Subcutaneous abdominal adipose tissue (tissue), 5 donors: Measurements from ENCODE around the gene TSPAN18.

Experiments
- H3K27ac ChIP-seq: one replicate; pipeline ENCODE4 v1.7.0; 2013; ENCODE audit warnings: low read depth, mild to moderate bottlenecking, inconsistent platforms, low read length, moderate library complexity
- H3K27me3 ChIP-seq, 5 donors: one replicate each; pipeline ENCODE4 v1.7.0; 2013; ENCODE audit warnings: low read length in 5 of 5, inconsistent platforms in 1 of 5; ENCODE audit not compliant: control insufficient read depth in 5 of 5, insufficient read depth in 4 of 5
- H3K36me3 ChIP-seq, 5 donors: one replicate each; pipeline ENCODE4 v1.7.0; 2013; ENCODE audit warnings: low read length in 5 of 5; ENCODE audit not compliant: control insufficient read depth in 5 of 5, insufficient read depth in 5 of 5
- H3K4me1 ChIP-seq, 5 donors: one replicate each; pipeline ENCODE4 v1.7.0; 2013; ENCODE audit warnings: low read length in 5 of 5, mild to moderate bottlenecking in 3 of 5, moderate library complexity in 1 of 5; ENCODE audit not compliant: control insufficient read depth in 5 of 5, insufficient read depth in 5 of 5
- H3K4me3 ChIP-seq, 5 donors: one replicate each; pipeline ENCODE4 v1.7.0; 2013; ENCODE audit warnings: low read length in 5 of 5, low read depth in 1 of 5
- H3K9ac ChIP-seq, 5 donors: one replicate each; pipeline ENCODE4 v1.7.0; 2013; ENCODE audit warnings: low read length in 5 of 5, mild to moderate bottlenecking in 4 of 5, moderate library complexity in 3 of 5
- H3K9me3 ChIP-seq, 5 donors: one replicate each; pipeline ENCODE4 v1.7.0; 2013; ENCODE audit warnings: low read length in 5 of 5; ENCODE audit not compliant: control insufficient read depth in 5 of 5
- donor health status: healthy.
- donor health status: healthy.
- donor health status: healthy.
- donor health status: healthy.
- donor health status: healthy.

The TSPAN18 gene

DNA sequence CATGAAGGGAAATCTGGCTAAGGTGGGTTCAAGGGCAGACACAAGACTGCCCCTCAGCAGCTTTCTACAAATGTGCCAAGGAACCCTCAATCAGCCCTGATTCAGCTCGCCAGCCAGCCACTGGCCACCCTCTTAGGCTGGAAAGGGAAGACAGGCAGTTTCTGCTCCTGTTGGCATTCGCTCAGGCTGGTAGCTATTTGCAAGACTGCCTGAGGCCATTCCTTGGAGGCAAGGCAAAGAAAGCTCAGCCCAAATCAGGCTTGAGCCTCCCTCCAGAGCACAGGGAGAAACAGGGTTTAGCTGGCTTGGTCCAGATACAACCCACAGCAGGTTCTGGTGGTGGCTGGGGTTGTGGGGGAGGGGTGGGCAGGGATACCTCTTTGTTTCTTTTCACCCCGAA, 204.7 kb downstream of the TSPAN18 start:
- H3K4me3 ChIP-seq: no peak overlapping the region
- H3K27ac ChIP-seq: no peak overlapping the region
- peaks cover 0 to 3% (median 0%) of the 10 kb centered on the region in 5 donors for H3K27me3 ChIP-seq
- H3K36me3 ChIP-seq: peaks cover 0 to 42% (median 23%) of the 10 kb centered on the region in 5 donors
- peaks cover 0 to 10% (median 0%) of the 10 kb centered on the region in 5 donors for H3K4me1 ChIP-seq
- no peak overlapping the region for H3K9ac ChIP-seq
- H3K9me3 ChIP-seq: no peaks in the 10 kb centered on the region

- Histone ChIP-seq H3K9me3 (no peaks in the 10 kb centered on the region), H3K4me3 (no peak overlapping the region), H3K27ac (no peak overlapping the region), H3K27me3 (peaks cover 0 to 3% (median 0%) of the 10 kb centered on the region in 5 donors), H3K9ac (no peak overlapping the region), H3K4me1 (peaks cover 0 to 12% (median 6%) of the 10 kb centered on the region in 5 donors), H3K36me3 (peaks cover 0 to 56% (median 30%) of the 10 kb centered on the region in 5 donors)
Observed at GRCh38 chr11:44934110-44934509, 207.3 kb downstream of the TSPAN18 start.

- Histone ChIP-seq H3K9ac (no peak overlapping the region), H3K4me1 (peaks cover 0 to 19% (median 11%) of the 10 kb centered on the region in 5 donors), H3K27ac (no peak overlapping the region), H3K36me3 (peaks cover 0 to 51% (median 27%) of the 10 kb centered on the region in 5 donors), H3K4me3 (no peak overlapping the region), H3K27me3 (peaks cover 0 to 3% (median 0%) of the 10 kb centered on the region in 5 donors), H3K9me3 (no peaks in the 10 kb centered on the region)
Observed at GRCh38 chr11:44934735-44935250, 208.0 kb downstream of the TSPAN18 start.

- no peak overlapping the region for H3K9ac ChIP-seq
Observed at GRCh38 chr11:44936525-44936924, 209.8 kb downstream of the TSPAN18 start.

GRCh38 chr11:44936951-44937543, 210.3 kb downstream of the TSPAN18 start:
- H3K9me3 ChIP-seq: no peaks in the 10 kb centered on the region
- H3K27ac ChIP-seq: no peak overlapping the region
- peaks cover 15 to 41% (median 32%) of the 10 kb centered on the region in 5 donors for H3K4me1 ChIP-seq
- peaks cover 0 to 46% (median 24%) of the 10 kb centered on the region in 5 donors for H3K36me3 ChIP-seq
- H3K27me3 ChIP-seq: peaks cover 0 to 3% (median 0%) of the 10 kb centered on the region in 5 donors
- no peak overlapping the region for H3K9ac ChIP-seq
- H3K4me3 ChIP-seq: no peak overlapping the region

More at GRCh38 chr11:44936525-44936924, 209.8 kb downstream of the TSPAN18 start:
- Histone ChIP-seq H3K27ac (no peak overlapping the region), H3K4me3 (no peak overlapping the region), H3K27me3 (peaks cover 0 to 3% (median 0%) of the 10 kb centered on the region in 5 donors), H3K36me3 (peaks cover 0 to 46% (median 24%) of the 10 kb centered on the region in 5 donors), H3K4me1 (peaks cover 14 to 36% (median 27%) of the 10 kb centered on the region in 5 donors), H3K9me3 (no peaks in the 10 kb centered on the region)

DNA sequence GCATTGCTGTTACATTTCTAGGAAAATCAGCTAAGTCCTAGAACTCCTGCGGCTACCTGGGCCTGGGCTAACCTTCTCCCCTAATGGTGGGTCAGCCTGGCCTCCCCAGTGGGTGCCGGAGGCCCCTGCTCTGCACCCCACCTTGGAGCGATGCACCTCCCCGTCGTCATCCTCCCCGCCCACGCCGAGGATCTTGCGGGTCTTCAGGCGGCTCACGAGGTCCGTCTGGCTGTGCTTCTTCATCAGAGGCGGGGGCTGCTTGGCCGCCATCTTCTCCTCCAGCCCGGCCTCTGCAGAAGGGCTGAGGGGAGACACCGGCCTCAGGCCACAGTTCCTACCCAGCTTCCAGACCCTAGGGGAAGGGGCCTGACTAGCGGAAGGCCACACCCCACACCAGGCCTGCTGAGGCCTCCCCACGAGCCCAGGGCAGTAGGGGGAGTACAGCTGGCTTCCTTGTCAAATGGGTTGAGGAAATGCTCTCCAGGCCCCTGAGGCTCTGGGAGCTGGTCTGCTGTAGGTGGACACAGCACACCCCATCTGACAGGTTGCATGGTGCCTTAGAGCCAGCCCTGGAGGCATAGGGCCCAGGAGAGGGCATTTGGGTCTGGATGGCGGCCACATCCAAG, 211.4 kb downstream of the TSPAN18 start:
- H3K9me3 ChIP-seq: no peaks in the 10 kb centered on the region
- H3K27me3 ChIP-seq: no peaks in the 10 kb centered on the region
- H3K27ac ChIP-seq: no peak overlapping the region
- no peak overlapping the region for H3K9ac ChIP-seq
- H3K4me1 ChIP-seq: peaks cover 15 to 52% (median 43%) of the 10 kb centered on the region in 5 donors
- peaks cover 0 to 38% (median 24%) of the 10 kb centered on the region in 5 donors for H3K36me3 ChIP-seq
- no peak overlapping the region for H3K4me3 ChIP-seq

- Histone ChIP-seq H3K27me3 (peaks cover 0 to 6% (median 0%) of the 10 kb centered on the region in 5 donors), H3K36me3 (peaks cover 0 to 28% (median 21%) of the 10 kb centered on the region in 5 donors), H3K27ac (peak overlapping the region; percentile 63), H3K9ac (no peak overlapping the region), H3K9me3 (no peaks in the 10 kb centered on the region), H3K4me3 (no peak overlapping the region), H3K4me1 (peaks cover 19 to 69% (median 54%) of the 10 kb centered on the region in 5 donors)
Observed at GRCh38 chr11:44939673-44940395, 213.1 kb downstream of the TSPAN18 start.

GRCh38 chr11:44940404-44940803, 213.6 kb downstream of the TSPAN18 start:
- Histone ChIP-seq H3K4me1 (peaks cover 19 to 75% (median 60%) of the 10 kb centered on the region in 5 donors), H3K27ac (peak overlapping the region; percentile 63), H3K4me3 (peak overlapping the region in 2 of 5 donors; percentile 1 to 12), H3K9me3 (no peaks in the 10 kb centered on the region), H3K36me3 (peaks cover 0 to 23% (median 17%) of the 10 kb centered on the region in 5 donors), H3K27me3 (peaks cover 0 to 11% (median 0%) of the 10 kb centered on the region in 5 donors), H3K9ac (no peak overlapping the region)

DNA sequence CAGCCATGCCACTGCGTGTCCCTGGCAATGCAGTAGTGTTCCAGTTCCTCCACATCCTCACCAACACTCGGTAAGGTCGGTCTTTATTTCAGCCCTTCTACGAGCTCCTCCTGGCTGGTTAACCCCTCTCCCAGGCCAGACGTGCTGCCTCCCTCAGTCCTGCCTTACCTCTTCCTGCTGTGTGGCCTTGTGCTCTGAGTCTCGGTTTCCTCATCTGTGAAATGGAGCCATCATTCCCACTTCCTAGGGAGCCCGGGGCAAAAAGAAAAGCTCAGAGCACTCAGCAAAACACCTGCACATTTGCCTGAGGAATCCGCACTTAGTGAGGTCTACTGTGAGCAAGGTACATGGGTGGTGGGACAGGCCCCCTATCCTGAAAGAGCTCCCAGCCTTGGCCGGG, 214.1 kb downstream of the TSPAN18 start:
- H3K27ac ChIP-seq: peak overlapping the region; percentile 63
- H3K9me3 ChIP-seq: no peaks in the 10 kb centered on the region
- H3K36me3 ChIP-seq: peaks cover 0 to 20% (median 15%) of the 10 kb centered on the region in 5 donors
- peak overlapping the region in 2 of 5 donors; percentile 1 to 12 for H3K4me3 ChIP-seq
- H3K4me1 ChIP-seq: peaks cover 21 to 79% (median 64%) of the 10 kb centered on the region in 5 donors
- peaks cover 0 to 13% (median 0%) of the 10 kb centered on the region in 5 donors for H3K27me3 ChIP-seq
- no peak overlapping the region for H3K9ac ChIP-seq
